NCI-H524 (cell line): ENCODE results near the gene BMERB1.
"Not testable (repeated sequence)": the region's sequence is repeated elsewhere in the genome, so short reads cannot be mapped to it uniquely, and the experiment has no call there.

Experiments used
- DNase-seq, 2 experiments: peaks; one replicate each; lab custom pipeline; 2025; lab: John Stamatoyannopoulos, UW

BMERB1 gene

GRCh38 chr16:15434425-15435215 lies at the start of gene BMERB1:
BMERB1 (plus strand) TSS chr16:15434588; CDS start chr16:15434654, 66 bp downstream.
- DNase-seq = peak; percentile 66 to 81

GRCh38 chr16:15388060-15388459 lies 46.3 kb upstream of the BMERB1 start:
- not testable (repeated sequence) for DNase-seq

DNA sequence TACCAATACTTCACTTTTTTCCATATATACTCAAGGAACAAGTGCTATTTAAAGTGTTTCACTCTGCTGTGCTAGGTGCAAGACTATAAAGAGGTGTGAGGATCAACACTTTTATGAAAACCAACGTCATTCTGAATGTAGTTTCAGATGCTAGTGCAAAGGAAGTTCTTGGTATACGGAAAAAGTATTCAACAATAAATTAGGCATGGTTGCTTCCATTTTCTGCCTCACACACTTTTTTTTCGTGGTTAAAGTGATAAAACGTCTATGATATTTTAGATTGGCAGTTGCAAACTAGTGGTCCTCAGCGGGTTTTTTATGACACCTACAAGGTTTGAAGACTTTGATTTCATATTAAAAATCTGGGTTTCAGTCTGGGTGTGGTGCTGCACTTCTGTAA lies 44.5 kb upstream of the BMERB1 start:
- not testable (repeated sequence) for DNase-seq

DNA sequence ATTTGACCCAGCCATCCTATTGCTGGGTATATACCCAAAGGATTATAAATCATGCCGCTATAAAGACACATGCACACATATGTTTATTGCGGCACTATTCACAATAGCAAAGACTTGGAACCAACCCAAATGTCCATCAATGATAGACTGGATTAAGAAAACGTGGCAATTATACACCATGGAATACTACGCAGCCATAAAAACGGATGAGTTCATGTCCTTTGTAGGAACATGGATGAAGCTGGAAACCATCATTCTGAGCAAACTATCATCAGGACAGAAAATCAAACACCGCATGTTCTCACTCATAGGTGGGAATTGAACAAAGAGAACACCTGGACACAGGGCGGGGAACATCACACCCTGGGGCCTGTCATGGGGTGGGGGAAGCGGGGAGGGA lies 41.4 kb upstream of the BMERB1 start:
- not testable (repeated sequence) for DNase-seq

DNA sequence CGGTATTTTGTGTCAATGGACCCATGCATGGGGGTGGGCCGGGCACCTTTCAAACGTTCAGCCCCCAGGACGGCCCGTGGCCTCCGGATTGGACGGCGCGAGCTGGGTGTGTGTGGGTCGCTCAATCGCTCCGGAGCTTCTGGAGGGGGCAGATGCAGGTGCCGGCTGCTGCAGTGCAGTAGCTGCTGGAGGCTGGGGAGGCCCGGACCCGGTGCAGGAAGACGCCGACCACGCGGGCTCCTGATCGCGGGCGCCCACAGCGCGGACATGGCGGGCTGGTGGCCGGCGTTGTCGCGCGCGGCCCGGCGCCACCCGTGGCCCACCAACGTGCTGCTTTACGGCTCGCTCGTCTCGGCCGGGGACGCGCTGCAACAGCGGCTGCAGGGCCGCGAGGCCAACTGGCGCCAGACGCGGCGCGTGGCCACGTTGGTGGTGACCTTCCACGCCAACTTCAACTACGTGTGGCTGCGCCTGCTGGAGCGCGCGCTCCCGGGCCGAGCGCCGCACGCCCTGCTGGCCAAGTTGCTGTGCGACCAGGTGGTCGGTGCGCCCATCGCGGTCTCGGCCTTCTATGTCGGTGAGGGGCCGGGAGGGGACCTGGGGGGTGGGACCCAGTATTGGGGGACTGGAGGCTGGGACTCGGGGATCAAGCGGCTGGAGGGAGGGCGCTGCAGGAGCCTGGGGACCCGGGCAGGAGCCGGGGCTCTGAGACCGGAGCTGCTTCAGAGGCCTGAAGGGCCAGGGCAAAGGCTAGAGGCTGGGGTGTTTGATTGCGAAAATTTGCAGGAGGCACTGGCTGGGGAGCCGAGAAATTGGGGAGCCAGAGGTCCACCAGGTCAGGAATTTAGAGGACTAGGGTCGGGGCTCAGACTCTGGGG lies 38.5 kb upstream of the BMERB1 start, which contains the start of gene MPV17L:
Gene MPV17L, plus strand, starts transcription at position 124 of the 878 bp plus-strand sequence. Its CDS starts 144 bp downstream, at position 268.
- peak; percentile 78 to 83 for DNase-seq

DNA sequence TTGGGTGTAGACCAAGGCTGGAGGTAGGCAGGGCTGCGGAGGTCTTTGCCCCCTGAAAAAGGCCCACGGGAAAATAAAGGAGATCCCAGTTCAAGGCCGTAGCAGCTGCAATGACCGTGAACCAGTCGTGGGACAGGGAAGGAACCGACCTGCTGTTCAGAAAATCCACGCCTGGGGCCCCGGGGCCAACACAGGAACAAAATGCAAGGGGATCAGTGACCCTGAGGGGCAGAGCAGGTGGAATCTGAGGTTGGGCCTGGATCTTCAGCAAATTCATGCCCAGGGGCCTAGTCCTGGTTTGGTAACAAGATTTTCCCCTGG lies 37.9 kb upstream of the BMERB1 start:
- not testable (repeated sequence) for DNase-seq

DNA sequence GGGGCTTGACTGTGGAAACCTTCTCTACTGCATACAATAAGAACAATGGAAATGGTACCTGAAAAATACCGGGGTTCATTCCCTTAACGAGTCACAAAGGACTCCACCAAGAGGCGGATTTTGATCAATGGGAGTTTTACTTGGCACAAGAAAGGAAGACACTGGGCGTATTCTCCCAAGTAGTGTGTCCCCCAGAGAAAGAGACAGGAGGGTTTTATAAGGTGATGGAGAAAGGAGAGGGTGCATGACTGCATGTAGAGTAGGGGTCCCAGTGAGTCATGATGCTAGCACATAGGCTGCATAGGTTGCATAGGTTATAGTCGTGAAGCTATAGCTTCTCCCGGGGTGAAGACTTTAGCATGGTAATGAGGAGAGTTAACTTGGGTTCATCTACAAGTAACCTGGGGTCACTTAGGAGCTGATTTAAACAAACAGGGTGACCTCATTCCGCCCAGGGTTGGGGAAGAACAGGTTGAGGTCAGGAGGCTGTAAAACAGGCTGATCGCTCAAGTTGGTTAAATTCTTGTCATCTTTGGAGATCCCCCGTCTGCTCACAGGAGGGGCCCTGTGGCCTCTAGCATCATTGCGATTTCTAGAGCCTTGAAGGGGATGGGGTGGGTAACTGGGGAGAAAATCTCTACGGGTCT lies 37.3 kb upstream of the BMERB1 start:
- DNase-seq = no peak

DNA sequence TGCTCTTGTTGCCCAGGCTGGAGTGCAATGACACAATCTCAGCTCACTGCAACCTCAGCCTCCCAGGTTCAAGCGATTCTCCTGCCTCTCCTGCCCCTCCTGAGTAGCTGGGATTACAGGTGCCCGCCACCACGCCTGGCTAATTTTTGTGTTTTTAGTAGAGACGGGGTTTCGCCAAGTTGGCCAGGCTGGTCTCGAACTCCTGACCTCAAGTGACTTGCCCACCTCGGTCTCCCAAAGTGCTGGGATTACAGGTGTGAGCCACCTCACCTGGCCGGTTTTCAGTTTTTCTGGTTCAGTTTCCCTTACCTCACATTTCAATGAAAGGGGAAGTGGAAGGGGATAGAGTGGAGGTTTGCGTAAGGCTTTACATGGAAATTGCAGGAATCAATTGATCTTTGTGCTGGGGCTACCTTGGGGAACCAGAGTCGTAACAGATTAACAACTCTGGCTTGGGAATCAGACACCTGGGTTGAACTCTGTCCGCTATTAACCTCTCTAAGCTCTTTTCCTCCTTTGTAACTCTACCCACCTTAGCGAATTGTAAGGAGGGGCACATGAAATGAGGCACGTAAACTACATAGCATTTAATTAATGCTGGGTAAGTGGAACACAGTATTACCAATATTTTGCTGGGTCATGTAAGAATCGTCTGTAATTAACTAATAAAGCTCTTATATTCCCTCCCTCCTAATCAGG lies 35.6 kb upstream of the BMERB1 start:
- DNase-seq = no peak

GRCh38 chr16:15399317-15399716 lies 35.1 kb upstream of the BMERB1 start:
- no peak for DNase-seq

- DNase-seq = not testable (repeated sequence)
Observed at GRCh38 chr16:15400314-15400713, 34.1 kb upstream of the BMERB1 start.

DNA sequence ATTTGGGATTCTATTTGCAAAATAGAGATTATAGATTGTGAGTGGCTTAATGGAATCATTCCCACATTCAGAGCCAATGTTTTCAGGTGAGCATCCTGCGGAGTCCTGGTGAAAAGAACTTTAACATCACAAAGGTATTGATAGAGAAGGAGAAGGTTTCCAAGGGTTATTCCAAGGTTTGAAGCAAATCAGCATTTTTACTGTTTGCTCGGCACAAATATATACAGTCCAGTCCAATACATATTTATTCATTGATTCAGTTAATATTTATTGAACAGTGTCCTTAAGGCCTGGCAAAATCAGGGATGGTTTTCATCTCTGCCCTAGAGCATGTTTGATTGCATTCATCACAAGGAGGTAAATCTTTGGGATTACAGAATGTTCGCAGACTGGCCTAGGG lies 32.4 kb upstream of the BMERB1 start:
- DNase-seq = no peak

GRCh38 chr16:15403392-15403995 lies 30.9 kb upstream of the BMERB1 start:
- no peak for DNase-seq

GRCh38 chr16:15404091-15404490 lies 30.3 kb upstream of the BMERB1 start:
- not testable (repeated sequence) for DNase-seq

DNA sequence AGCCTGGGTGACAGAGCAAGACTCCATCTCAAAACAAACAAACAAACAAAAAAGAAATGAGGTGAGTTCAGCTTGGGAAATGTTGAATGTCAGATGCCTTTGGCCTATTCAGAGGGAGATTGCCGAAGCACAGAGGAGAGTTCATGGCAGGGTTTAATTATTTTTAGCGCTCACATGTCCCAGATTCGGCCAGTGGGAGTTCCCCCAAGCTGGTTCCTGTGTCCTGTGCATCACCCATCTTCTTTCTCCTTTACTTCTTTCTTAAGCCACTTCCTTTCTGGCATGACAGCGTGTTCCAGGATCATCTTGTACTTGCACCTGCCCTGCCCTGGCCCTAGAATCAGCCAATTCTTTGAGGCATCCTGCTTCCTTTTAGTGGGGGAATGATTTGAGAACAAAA lies 29.6 kb upstream of the BMERB1 start:
- no peak for DNase-seq

DNA sequence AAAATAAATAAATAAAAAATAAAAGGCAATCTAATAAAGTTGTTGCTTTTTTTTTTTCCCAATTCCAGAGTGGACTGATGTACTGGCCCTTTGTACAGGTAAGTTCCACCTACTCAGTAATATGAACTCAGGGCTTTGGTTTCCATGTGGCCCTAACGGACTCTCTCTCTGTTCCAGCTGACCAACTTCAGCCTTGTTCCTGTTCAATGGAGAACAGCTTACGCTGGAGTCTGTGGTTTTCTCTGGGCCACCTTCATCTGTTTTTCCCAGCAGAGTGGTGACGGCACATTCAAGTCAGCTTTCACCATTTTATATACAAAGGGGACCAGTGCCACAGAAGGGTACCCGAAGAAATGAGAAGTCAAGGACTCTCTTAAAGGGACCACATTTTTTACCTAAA lies 26.6 kb upstream of the BMERB1 start:
- not testable (repeated sequence) for DNase-seq

DNA sequence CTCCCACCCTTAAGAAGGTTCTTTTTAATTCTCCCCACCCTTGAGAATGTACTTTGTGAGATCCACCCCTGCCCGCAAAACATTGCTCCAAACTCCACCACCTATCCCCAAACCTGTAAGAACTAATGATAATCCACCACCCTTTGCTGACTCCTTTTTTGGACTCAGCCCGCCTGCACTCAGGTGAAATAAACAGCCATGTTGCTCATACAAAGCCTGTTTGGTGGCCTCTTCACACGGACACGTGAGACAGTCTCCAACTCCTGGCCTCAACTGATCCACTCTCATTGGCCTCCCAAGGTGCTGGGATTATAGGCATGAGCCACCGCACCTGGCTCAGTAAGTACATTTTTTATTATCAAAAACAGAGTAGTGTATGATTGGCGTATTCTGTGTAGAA lies 24.9 kb upstream of the BMERB1 start:
- not testable (repeated sequence) for DNase-seq

DNA sequence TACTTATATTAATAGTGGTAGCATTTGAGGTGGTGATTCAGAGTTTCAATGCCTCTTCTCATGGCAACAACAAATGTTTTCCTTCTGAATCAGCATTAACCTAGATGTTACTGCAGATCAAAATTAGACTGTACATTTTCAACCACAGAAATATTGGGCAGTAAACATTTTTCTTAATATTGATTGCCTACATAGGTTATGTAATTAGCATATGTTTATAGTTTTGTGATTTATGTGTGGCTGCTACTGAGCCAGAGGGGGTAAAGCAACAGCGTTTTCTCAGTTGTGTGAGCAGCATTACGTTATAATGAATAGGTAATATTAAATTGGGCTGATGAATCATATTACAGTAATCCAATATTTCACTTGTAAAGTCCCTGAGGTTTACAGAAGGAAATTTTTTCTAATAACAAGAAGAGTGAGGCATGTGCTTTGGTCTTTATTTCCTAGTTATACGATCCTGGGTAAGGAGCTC lies 18.8 kb upstream of the BMERB1 start:
- no peak for DNase-seq

DNA sequence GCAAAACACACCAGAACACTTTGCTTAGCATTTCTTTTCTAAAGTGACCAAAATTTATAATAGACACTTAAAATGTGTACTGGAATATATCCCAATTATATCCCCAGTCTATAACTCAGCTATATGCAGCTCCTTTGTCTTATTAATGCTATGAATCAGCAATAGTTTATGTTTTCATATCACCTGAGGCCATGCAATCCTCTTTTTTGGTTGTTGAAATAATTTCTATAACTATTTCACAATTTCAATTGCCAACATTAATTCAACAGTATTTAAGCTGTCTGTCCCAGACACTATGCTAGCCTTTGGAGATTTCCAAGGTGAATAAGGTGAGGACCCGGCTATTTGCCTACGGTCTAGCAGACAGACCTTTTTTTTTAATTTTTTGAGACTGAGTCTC lies 17.2 kb upstream of the BMERB1 start:
- DNase-seq = no peak

GRCh38 chr16:15418206-15418605 lies 16.2 kb upstream of the BMERB1 start:
- DNase-seq = no peak

GRCh38 chr16:15421696-15422095 lies 12.7 kb upstream of the BMERB1 start:
- not testable (repeated sequence) for DNase-seq

- DNase-seq = no peak
Observed at GRCh38 chr16:15422222-15422621, 12.2 kb upstream of the BMERB1 start.
